Retinal pigment epithelial cell (primary cell): Measurements from ENCODE around the gene MTARC2.
A peak's percentile ranks its signal among the peaks of the same experiment; 100 is the strongest.

Source experiments
- DNase-seq: peaks from one replicate; pipeline ENCODE4 v3.0.0-alpha.2; 2010; ENCODE audit warnings: low read depth
- H3K4me3 ChIP-seq: 2 replicates; pipeline ENCODE4 v1.5.1; 2011; ENCODE audit warnings: mild to moderate bottlenecking, low read length, control low read depth, moderate library complexity
- TF ChIP-seq, protein P1 (sequence below): conservative IDR thresholded peaks from 2 replicates; pipeline ENCODE4 v1.5.1; 2011; ENCODE audit warnings: low read depth, low read length, control low read depth, inconsistent platforms

Gene MTARC2

DNA sequence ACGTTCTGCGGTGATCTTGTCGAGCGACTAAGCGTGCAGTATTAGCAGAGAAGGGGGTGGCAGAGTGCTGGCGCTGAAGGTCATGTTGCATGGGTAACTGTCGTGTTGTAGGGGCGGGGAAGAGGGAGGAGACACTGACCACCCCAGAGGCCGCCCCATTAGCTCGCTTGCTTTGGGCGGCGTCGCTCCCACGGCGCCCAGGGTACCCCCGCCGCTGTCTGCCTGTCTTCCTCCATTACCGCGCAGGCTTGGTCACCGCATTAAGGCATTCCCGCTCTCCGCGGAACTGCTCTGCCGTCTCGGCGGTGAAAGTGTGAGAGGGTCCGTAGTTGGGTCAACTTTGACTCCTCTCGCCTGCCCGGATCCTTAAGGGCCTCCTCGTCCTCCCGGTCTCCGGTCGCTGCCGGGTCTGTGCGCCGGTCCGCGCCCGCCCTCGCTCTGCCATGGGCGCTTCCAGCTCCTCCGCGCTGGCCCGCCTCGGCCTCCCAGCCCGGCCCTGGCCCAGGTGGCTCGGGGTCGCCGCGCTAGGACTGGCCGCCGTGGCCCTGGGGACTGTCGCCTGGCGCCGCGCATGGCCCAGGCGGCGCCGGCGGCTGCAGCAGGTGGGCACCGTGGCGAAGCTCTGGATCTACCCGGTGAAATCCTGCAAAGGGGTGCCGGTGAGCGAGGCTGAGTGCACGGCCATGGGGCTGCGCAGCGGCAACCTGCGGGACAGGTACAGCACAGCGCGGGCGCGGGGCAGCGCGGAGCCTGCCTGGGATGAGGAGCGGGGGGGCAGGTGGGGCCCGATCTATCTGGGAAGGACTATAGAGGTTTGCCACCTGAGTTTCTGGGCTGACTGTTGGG lies at the start of gene MTARC2:
Gene MTARC2 (plus strand): TSS at position 234 of the 846 bp plus-strand sequence. CDS start 210 bp downstream, at position 444.
- TF ChIP-seq, protein P1, sequence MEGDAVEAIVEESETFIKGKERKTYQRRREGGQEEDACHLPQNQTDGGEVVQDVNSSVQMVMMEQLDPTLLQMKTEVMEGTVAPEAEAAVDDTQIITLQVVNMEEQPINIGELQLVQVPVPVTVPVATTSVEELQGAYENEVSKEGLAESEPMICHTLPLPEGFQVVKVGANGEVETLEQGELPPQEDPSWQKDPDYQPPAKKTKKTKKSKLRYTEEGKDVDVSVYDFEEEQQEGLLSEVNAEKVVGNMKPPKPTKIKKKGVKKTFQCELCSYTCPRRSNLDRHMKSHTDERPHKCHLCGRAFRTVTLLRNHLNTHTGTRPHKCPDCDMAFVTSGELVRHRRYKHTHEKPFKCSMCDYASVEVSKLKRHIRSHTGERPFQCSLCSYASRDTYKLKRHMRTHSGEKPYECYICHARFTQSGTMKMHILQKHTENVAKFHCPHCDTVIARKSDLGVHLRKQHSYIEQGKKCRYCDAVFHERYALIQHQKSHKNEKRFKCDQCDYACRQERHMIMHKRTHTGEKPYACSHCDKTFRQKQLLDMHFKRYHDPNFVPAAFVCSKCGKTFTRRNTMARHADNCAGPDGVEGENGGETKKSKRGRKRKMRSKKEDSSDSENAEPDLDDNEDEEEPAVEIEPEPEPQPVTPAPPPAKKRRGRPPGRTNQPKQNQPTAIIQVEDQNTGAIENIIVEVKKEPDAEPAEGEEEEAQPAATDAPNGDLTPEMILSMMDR, result no peak
- H3K4me3 ChIP-seq, result peak within 1 kb of the TSS; percentile 79
- no peak for DNase-seq

DNA sequence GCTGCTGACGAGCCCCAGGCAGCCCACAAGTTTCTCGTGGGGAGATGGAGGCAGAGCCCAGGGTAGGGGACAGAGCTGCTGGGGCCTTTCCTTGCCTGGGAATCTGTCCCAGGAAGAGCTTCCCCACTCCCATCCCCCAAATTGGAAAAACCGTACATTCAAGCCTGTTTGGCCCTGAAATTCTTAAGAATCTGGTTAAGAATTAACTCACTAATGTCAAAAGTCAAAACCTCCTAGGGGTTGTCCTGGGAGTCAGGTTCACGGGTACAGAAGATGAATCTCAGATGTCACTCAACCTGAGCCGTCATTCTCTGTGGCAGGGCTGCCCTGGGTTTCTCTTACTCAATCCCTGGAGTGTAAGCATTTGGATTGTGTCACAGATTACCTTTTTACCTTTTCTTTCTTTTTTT lies 49.5 kb upstream of the MTARC2 start:
- no peak for DNase-seq
- no peak overlapping the region for H3K4me3 ChIP-seq
- TF ChIP-seq, protein P1, result no peak

DNA sequence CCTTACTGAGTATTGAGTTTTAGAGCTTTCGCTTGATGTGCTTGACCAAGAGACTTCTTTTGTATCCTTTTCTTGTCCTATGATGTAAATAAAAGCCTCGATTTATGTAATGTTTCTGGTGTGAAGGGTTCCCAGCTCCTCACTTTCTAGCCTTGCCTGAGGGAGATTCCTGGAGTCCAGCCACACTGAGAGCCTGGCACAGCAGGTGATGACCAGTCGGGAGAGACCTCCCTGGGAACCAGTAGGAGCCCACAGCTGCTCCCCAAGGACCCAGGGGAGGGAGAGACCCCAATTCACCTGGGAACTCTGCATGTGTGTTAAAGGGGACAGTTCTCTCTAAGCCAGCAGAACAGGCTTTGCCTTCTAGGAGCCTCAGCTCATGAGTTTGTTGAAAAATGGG lies 49.1 kb upstream of the MTARC2 start:
- TF ChIP-seq, protein P1, result no peak
- no peak overlapping the region for H3K4me3 ChIP-seq
- no peak for DNase-seq

DNA sequence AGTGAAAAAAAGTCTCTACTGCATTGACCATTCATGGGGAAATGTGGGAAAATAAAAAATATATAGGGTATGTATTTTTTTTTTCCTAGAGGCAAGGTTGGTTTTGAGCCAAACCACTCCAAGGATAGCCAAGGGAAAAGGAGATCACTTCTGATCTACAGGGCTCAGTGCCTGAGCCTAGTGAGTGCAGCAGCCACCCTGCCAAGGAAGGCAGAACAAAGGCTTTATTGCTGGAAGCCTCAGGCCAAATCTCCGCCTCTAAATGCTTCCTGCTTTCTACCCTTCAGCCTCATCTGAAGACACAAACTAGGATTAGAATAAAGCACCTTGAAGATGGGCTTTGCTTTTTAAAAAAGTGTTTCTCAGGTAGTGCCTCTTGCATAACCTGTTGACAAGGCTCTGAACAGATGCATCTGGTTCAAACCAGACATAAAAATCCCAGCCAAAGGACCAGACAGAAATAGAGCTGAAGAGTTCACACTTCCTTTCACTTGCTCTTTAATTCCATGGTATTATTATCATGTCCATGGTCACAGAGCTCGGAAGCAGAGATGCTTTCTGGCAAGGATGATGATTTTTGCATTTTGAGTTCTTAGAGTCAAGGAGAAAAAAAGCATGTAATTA lies 47.5 kb upstream of the MTARC2 start:
- no peak overlapping the region for H3K4me3 ChIP-seq
- DNase-seq, result no peak
- TF ChIP-seq, protein P1, result no peak

DNA sequence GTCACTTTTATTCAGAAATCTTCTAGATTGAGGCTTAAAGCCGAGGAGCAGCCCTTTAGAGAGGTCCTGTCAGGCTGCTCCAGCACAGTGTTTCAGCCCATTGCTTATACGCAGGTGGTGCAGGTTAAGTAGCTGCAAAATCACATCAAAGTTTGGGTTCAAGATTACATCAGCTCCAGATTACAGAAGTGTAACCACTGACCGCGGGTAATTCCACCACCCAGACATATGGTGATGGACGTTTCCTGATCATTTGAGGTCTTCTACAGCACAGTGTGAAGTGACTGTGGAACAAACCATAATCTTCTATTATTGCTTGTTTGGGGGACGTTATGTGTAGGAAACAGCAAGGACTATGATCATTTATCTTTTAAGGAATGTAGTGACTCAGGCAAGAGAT lies 46.1 kb upstream of the MTARC2 start:
- no peak for DNase-seq
- TF ChIP-seq, protein P1, result no peak
- H3K4me3 ChIP-seq, result no peak overlapping the region

DNA sequence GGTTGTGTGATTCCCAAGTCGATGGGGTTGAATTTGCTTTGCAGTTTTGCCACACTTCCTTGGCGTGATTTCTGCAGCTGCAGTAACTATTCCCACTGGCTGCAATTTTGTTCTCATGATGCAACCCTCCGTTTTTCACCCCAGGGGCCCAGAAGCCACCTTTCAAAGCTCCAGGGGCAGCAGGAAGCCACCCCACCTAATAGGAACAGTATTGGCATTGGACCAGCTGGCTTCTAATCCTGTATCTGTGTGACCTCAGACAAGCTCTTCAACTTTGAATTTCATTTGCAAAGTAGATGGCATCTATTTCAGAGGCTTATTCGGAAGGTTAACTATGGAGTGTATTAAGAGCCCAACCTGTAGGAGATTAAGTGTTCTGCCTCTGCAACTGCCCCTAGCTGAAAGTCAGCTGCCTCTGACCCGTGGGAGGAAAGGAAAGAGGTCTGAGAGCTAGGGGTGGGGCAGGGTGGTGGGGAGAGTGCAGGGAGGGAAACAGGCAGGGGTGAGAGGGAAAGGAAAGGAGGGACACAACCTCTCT lies 45.3 kb upstream of the MTARC2 start:
- no peak overlapping the region for H3K4me3 ChIP-seq
- DNase-seq, result no peak
- TF ChIP-seq, protein P1, result no peak

DNA sequence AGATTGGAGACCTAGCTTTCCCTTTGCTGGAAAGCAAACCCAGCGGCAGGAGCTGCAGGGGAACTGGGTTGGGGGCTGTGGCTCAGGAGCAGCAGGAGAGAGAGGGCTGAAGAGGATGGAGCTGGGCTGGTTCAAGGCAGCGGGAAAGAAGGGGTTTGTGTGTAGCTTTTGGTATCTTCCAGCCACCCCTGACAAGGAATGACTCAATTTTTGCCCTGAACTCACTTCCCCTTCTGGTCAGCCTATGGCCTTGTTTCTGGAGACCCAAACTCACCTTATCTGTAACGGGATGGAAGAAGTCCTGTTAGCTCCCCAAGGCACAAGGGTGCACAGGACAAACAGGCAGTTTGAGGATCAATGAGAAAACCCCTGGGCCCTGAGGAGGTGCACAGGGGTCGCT lies 44.8 kb upstream of the MTARC2 start:
- H3K4me3 ChIP-seq, result no peak overlapping the region
- TF ChIP-seq, protein P1, result no peak
- no peak for DNase-seq
